ENCODE data around the gene SORBS1.

- TF ChIP-seq POLR2A (IDR thresholded peaks at IDR 0.05), result no peak
- TF ChIP-seq, protein P1, sequence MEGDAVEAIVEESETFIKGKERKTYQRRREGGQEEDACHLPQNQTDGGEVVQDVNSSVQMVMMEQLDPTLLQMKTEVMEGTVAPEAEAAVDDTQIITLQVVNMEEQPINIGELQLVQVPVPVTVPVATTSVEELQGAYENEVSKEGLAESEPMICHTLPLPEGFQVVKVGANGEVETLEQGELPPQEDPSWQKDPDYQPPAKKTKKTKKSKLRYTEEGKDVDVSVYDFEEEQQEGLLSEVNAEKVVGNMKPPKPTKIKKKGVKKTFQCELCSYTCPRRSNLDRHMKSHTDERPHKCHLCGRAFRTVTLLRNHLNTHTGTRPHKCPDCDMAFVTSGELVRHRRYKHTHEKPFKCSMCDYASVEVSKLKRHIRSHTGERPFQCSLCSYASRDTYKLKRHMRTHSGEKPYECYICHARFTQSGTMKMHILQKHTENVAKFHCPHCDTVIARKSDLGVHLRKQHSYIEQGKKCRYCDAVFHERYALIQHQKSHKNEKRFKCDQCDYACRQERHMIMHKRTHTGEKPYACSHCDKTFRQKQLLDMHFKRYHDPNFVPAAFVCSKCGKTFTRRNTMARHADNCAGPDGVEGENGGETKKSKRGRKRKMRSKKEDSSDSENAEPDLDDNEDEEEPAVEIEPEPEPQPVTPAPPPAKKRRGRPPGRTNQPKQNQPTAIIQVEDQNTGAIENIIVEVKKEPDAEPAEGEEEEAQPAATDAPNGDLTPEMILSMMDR (IDR thresholded peaks at IDR 0.05), result no peak
Observed at GRCh38 chr10:95502377-95502776, 58.8 kb downstream of the SORBS1 start.
